Measurements from ENCODE around the gene TULP1. TPM values are rescaled to one million over a fixed set of nuclear protein-coding genes. Genes with fewer than 3 reads are reported as not detected.

TULP1 gene
- polyA plus RNA-seq: not detected in 2 replicates

GRCh38 chr6:35512740-35513139 is at the start of gene TULP1:
TSS of gene TULP1 (minus strand) at chr6:35512896. CDS start at chr6:35512858, 38 bp downstream.

DNA sequence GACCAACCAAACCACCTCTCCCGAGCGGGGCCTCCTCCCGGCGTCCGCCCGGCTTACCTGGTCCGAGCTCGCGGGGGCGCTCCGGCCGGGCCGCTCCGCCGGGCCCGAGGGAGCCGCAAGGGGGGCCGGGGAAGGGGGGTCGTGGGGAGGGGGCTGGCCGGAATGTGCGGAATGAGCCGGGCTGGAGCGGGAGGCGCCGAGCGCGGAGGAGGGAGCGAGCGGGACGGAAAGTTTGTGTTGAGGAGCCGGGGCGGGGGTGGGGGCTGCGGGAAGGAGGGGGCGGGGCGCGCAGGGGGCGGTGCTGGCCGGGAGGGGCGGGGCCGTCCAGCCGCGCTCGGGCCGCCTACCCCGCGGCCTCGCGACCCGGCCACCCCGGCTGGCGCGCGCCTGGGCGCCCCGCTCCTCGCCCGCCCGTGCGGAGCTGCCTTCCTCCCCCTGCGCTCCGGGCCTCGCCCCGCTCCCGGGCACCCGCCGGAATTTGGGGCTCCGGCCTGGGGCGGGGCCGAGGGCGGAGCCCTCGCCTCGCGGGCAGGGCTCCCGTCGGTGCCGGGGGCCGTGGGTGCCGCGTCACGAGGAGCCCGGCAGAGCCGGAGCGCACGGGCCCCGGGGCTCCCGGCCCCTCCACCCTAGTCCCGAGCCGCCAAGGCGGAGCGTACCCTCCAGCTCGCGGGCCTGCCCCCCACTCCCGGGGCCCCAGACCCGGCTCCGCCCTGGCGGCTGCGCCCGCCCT is 15.7 kb downstream of the TULP1 start, which contains the start of gene TEAD3:
Gene TEAD3 (minus strand): TSS at position 239 of the 730 bp plus-strand sequence.

DNA sequence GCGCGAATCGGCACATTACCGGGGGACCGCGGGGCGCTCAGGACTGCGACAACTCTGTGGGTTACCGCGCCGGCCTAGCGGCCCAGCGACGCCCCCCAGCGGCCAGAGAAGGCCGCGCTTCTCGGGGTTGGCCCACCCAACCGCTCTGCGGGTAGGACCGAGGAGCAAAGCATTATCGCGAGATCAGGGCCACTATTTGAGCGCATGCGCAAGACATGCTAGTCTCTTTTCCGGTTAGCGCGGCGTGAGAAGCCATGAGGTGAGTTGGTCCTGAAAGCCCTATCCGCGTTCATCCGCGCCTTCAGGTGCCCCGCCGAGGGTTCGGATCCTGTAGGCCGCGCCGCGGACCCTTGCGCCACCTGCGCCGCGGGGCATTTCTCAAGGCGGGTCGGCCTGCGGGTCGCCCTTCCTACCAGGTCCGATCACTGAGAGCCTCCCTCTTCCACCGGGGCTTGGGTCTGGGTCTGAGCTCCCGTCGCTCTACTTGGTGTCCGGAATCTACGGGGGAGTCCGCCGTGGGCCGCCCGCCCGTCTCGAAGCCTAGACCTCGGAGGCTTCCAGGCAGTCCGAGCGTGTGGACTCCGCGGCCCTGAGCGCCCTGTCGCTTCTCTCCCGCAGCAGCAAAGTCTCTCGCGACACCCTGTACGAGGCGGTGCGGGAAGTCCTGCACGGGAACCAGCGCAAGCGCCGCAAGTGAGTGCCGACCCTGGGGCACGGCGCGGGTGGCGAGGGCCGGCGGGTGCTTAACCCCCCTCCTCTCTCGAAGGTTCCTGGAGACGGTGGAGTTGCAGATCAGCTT is 44.3 kb downstream of the TULP1 start, which contains the start of gene RPL10A:
Gene RPL10A (plus strand): TSS at position 221 of the 799 bp plus-strand sequence. CDS start 34 bp downstream, at position 255.

DNA sequence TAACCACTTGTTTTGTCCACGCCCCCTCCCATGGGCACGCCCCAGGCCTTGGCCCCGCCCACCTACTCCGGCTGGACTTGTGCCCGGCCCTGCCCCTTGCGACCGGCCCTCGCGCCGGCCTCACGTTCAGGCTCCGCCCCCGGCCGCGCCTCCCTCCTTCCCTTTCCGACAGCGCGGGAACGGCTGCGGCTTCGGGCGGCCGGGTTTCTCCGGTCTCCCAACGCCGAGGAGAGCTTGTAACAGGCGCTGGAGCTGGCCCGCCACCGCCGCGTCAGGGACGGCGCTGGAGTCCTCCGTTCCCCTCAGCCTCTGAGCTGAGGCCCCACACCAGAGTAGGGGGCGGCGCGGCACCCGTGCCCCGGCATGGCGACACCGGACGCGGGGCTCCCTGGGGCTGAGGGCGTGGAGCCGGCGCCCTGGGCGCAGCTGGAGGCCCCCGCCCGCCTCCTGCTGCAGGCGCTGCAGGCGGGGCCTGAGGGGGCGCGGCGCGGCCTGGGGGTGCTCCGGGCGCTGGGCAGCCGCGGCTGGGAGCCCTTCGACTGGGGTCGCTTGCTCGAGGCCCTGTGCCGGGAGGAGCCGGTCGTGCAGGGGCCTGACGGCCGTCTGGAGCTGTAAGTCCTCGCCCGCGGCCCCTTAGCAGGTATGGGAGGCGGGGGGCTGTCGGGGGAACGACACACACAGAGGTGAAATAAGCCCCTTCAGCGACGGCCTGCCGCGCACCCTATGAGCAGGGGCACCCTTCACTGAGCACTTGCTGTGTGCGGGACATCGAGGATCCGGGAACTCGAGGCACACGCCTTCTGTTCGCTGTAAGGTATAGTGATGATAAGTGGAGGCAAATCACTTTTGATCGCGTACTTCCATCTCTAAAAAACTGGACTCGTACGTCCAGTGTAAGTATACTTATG is 60.3 kb downstream of the TULP1 start, which contains the start of gene FANCE:
Gene FANCE (plus strand): TSS at position 156 of the 908 bp plus-strand sequence. CDS start 208 bp downstream, at position 364.

Other genes with a start within 250 kb of the TULP1 start
- 0.66 and 2.3 TPM in 2 replicates for gene DEF6, start 215.1 kb downstream of the TULP1 start, polyA plus RNA-seq
- gene PPARD, start 170.3 kb downstream of the TULP1 start, polyA plus RNA-seq: 0.11 and 0.28 TPM in 2 replicates
- gene FANCE, start 60.6 kb downstream of the TULP1 start, polyA plus RNA-seq: not detected in 2 replicates
- 445 and 454 TPM in 2 replicates for gene RPL10A, start 44.5 kb downstream of the TULP1 start, polyA plus RNA-seq
- 0.19 and 0.31 TPM in 2 replicates for gene TEAD3, start 15.8 kb downstream of the TULP1 start, polyA plus RNA-seq
- 0.43 TPM in 1 of 2 replicates, not detected in the other for gene FKBP5, start 176.0 kb upstream of the TULP1 start, polyA plus RNA-seq
- not detected in 2 replicates for gene ARMC12, start 224.1 kb upstream of the TULP1 start, polyA plus RNA-seq

Measured in Purkinje cell (primary cell).